Nephron (organoid): ENCODE data around the gene ABCA6.

Experiments used
- H3K27ac Mint-ChIP-seq, 3 experiments: 2 replicates each; pipeline ENCODE4 v1.8.0; 2020; ENCODE audit warnings: mixed read lengths in 3 of 3, mild to moderate bottlenecking in 2 of 3, moderate library complexity in 1 of 3
- H3K27me3 Mint-ChIP-seq: 2 replicates; pipeline ENCODE4 v1.8.0; 2021; ENCODE audit warnings: low read depth, mild to moderate bottlenecking, moderate library complexity, mixed read lengths
- H3K36me3 Mint-ChIP-seq: 2 replicates; pipeline ENCODE4 v1.8.0; 2020; ENCODE audit warnings: low read depth, mixed read lengths
- H3K4me1 Mint-ChIP-seq: 2 replicates; pipeline ENCODE4 v1.8.0; 2020; ENCODE audit warnings: mixed read lengths
- H3K4me3 Mint-ChIP-seq, 3 experiments: 2 replicates each; pipeline ENCODE4 v1.8.0; 2020; ENCODE audit warnings: mild to moderate bottlenecking in 3 of 3, mixed read lengths in 3 of 3, moderate library complexity in 2 of 3
- H3K9me3 Mint-ChIP-seq: 2 replicates; pipeline ENCODE4 v1.8.0; 2020; ENCODE audit warnings: mixed read lengths
- CTCF ChIP-seq, 3 experiments: fragments of 200-600 bp; sonication (generic); IDR thresholded peaks; one replicate each; pipeline ENCODE4 v1.5.0; 2021; ENCODE audit warnings: antibody characterized with exemption in 3 of 3; ENCODE audit not compliant: unreplicated experiment in 3 of 3

Gene ABCA6

GRCh38 chr17:69142175-69142802 is 594 bp upstream of the ABCA6 start:
- Mint-ChIP-seq H3K4me1 (peaks cover 23% of the 10 kb centered on the region), H3K27me3 (no peaks in the 10 kb centered on the region), H3K4me3 (no peak overlapping the region), H3K9me3 (peaks cover under 1% of the 10 kb centered on the region), H3K36me3 (no peaks in the 10 kb centered on the region), H3K27ac (peak overlapping the region; percentile 44 to 90 (median 82))
- no peak for TF ChIP-seq CTCF (IDR thresholded peaks at IDR 0.05; ENCODE audit: unreplicated experiment in 3 of 3)

GRCh38 chr17:69134112-69134511 is 7.6 kb downstream of the ABCA6 start:
- no peak for TF ChIP-seq CTCF (IDR thresholded peaks at IDR 0.05; ENCODE audit: unreplicated experiment in 3 of 3)
- Mint-ChIP-seq H3K4me1 (no peaks in the 10 kb centered on the region), H3K9me3 (peaks cover 3% of the 10 kb centered on the region), H3K4me3 (no peak overlapping the region), H3K27ac (no peak overlapping the region), H3K27me3 (no peaks in the 10 kb centered on the region), H3K36me3 (no peaks in the 10 kb centered on the region)

- TF ChIP-seq CTCF (IDR thresholded peaks at IDR 0.05; ENCODE audit: unreplicated experiment in 3 of 3) = no peak
- H3K36me3 Mint-ChIP-seq = no peaks in the 10 kb centered on the region
- H3K9me3 Mint-ChIP-seq = no peaks in the 10 kb centered on the region
- no peaks in the 10 kb centered on the region for H3K27me3 Mint-ChIP-seq
- H3K4me1 Mint-ChIP-seq = no peaks in the 10 kb centered on the region
- H3K4me3 Mint-ChIP-seq = no peak overlapping the region
- no peak overlapping the region for H3K27ac Mint-ChIP-seq
Measured at GRCh38 chr17:69130627-69131296, 10.9 kb downstream of the ABCA6 start.

- no peaks in the 10 kb centered on the region for H3K9me3 Mint-ChIP-seq
- H3K4me1 Mint-ChIP-seq = no peaks in the 10 kb centered on the region
- no peaks in the 10 kb centered on the region for H3K36me3 Mint-ChIP-seq
- no peak for TF ChIP-seq CTCF (IDR thresholded peaks at IDR 0.05; ENCODE audit: unreplicated experiment in 3 of 3)
- no peak overlapping the region for H3K27ac Mint-ChIP-seq
- no peaks in the 10 kb centered on the region for H3K27me3 Mint-ChIP-seq
- H3K4me3 Mint-ChIP-seq = no peak overlapping the region
Measured at GRCh38 chr17:69123626-69124025, 18.1 kb downstream of the ABCA6 start.

- no peaks in the 10 kb centered on the region for H3K4me1 Mint-ChIP-seq
- no peaks in the 10 kb centered on the region for H3K9me3 Mint-ChIP-seq
- H3K27me3 Mint-ChIP-seq = no peaks in the 10 kb centered on the region
- peak overlapping the region in 1 of 3 experiments; percentile 48 for H3K27ac Mint-ChIP-seq
- TF ChIP-seq CTCF (IDR thresholded peaks at IDR 0.05; ENCODE audit: unreplicated experiment in 3 of 3) = no peak
- no peaks in the 10 kb centered on the region for H3K36me3 Mint-ChIP-seq
- no peak overlapping the region for H3K4me3 Mint-ChIP-seq
Measured at GRCh38 chr17:69122065-69122464, 19.6 kb downstream of the ABCA6 start.
